ENCODE measurements around the gene TMEM120B.

Gene TMEM120B

GRCh38 chr12:121802843-121803698 lies 90.5 kb downstream of the TMEM120B start (continued):
- TF ChIP-seq, protein P1, sequence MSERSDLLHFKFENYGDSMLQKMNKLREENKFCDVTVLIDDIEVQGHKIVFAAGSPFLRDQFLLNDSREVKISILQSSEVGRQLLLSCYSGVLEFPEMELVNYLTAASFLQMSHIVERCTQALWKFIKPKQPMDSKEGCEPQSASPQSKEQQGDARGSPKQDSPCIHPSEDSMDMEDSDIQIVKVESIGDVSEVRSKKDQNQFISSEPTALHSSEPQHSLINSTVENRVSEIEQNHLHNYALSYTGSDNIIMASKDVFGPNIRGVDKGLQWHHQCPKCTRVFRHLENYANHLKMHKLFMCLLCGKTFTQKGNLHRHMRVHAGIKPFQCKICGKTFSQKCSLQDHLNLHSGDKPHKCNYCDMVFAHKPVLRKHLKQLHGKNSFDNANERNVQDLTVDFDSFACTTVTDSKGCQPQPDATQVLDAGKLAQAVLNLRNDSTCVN (tag by site-specific recombination; optimal IDR thresholded peaks at IDR 0.05) = peak; percentile 76
- TF ChIP-seq, protein P2, sequence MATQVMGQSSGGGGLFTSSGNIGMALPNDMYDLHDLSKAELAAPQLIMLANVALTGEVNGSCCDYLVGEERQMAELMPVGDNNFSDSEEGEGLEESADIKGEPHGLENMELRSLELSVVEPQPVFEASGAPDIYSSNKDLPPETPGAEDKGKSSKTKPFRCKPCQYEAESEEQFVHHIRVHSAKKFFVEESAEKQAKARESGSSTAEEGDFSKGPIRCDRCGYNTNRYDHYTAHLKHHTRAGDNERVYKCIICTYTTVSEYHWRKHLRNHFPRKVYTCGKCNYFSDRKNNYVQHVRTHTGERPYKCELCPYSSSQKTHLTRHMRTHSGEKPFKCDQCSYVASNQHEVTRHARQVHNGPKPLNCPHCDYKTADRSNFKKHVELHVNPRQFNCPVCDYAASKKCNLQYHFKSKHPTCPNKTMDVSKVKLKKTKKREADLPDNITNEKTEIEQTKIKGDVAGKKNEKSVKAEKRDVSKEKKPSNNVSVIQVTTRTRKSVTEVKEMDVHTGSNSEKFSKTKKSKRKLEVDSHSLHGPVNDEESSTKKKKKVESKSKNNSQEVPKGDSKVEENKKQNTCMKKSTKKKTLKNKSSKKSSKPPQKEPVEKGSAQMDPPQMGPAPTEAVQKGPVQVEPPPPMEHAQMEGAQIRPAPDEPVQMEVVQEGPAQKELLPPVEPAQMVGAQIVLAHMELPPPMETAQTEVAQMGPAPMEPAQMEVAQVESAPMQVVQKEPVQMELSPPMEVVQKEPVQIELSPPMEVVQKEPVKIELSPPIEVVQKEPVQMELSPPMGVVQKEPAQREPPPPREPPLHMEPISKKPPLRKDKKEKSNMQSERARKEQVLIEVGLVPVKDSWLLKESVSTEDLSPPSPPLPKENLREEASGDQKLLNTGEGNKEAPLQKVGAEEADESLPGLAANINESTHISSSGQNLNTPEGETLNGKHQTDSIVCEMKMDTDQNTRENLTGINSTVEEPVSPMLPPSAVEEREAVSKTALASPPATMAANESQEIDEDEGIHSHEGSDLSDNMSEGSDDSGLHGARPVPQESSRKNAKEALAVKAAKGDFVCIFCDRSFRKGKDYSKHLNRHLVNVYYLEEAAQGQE (tag by site-specific recombination; IDR thresholded peaks at IDR 0.05) = peak; percentile 22; the same call in 1 of the 2 replicates
- peak; percentile 63 for TF ChIP-seq ZBTB7A (tag by site-specific recombination; IDR thresholded peaks at IDR 0.05; ENCODE audit: low read depth)
- TF ChIP-seq ZNF324 (tag by site-specific recombination; IDR thresholded peaks at IDR 0.05) = peak; percentile 57; the same call in 1 of the 2 replicates
- TF ChIP-seq, protein P3, sequence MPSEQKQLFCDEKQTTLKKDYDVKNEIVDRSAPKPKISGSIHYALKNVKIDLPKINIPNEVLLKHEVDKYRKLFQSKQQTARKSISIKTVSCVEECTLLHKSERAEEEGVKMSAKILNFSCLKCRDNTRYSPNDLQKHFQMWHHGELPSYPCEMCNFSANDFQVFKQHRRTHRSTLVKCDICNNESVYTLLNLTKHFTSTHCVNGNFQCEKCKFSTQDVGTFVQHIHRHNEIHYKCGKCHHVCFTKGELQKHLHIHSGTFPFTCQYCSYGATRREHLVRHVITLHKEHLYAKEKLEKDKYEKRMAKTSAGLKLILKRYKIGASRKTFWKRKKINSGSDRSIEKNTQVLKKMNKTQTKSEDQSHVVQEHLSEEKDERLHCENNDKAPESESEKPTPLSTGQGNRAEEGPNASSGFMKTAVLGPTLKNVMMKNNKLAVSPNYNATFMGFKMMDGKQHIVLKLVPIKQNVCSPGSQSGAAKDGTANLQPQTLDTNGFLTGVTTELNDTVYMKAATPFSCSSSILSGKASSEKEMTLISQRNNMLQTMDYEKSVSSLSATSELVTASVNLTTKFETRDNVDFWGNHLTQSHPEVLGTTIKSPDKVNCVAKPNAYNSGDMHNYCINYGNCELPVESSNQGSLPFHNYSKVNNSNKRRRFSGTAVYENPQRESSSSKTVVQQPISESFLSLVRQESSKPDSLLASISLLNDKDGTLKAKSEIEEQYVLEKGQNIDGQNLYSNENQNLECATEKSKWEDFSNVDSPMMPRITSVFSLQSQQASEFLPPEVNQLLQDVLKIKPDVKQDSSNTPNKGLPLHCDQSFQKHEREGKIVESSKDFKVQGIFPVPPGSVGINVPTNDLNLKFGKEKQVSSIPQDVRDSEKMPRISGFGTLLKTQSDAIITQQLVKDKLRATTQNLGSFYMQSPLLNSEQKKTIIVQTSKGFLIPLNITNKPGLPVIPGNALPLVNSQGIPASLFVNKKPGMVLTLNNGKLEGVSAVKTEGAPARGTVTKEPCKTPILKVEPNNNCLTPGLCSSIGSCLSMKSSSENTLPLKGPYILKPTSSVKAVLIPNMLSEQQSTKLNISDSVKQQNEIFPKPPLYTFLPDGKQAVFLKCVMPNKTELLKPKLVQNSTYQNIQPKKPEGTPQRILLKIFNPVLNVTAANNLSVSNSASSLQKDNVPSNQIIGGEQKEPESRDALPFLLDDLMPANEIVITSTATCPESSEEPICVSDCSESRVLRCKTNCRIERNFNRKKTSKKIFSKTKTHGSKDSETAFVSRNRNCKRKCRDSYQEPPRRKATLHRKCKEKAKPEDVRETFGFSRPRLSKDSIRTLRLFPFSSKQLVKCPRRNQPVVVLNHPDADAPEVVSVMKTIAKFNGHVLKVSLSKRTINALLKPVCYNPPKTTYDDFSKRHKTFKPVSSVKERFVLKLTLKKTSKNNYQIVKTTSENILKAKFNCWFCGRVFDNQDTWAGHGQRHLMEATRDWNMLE (tag by site-specific recombination; conservative IDR thresholded peaks at IDR 0.05; ENCODE audit: low read depth) = no peak
- TF ChIP-seq YY1 (tag by site-specific recombination; IDR thresholded peaks at IDR 0.05) = peak; percentile 91
- TF ChIP-seq ZNF416 (tag by site-specific recombination; IDR thresholded peaks at IDR 0.05) = no peak
- peak; percentile 90; the same call in 1 of the 2 replicates for TF ChIP-seq ZNF610 (tag by site-specific recombination; IDR thresholded peaks at IDR 0.05; ENCODE audit: borderline replicate concordance)
- TF ChIP-seq, protein P4, sequence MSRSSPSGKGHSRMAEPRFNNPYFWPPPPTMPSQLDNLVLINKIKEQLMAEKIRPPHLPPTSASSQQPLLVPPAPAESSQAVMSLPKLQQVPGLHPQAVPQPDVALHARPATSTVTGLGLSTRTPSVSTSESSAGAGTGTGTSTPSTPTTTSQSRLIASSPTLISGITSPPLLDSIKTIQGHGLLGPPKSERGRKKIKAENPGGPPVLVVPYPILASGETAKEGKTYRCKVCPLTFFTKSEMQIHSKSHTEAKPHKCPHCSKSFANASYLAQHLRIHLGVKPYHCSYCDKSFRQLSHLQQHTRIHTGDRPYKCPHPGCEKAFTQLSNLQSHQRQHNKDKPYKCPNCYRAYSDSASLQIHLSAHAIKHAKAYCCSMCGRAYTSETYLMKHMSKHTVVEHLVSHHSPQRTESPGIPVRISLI (tag by site-specific recombination; IDR thresholded peaks at IDR 0.05) = no peak
- TF ChIP-seq YY2 (tag by site-specific recombination; IDR thresholded peaks at IDR 0.05) = 0 out of 2 replicates have a peak, but pooled peaks have one; percentile 33
- peak; percentile 0; the same call in 1 of the 2 replicates for TF ChIP-seq ZBTB21 (tag by site-specific recombination; IDR thresholded peaks at IDR 0.05)
- 0 out of 2 replicates have a peak, but pooled peaks have one; percentile 50 for TF ChIP-seq KLF7 (tag by site-specific recombination; IDR thresholded peaks at IDR 0.05; ENCODE audit: borderline replicate concordance)
- TF ChIP-seq ZNF677 (tag by site-specific recombination; IDR thresholded peaks at IDR 0.05) = peak; percentile 100
- TF ChIP-seq, protein P5, sequence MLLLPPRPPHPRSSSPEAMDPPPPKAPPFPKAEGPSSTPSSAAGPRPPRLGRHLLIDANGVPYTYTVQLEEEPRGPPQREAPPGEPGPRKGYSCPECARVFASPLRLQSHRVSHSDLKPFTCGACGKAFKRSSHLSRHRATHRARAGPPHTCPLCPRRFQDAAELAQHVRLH (tag by site-specific recombination; IDR thresholded peaks at IDR 0.05) = 0 out of 2 replicates have a peak, but pooled peaks have one; percentile 29
- TF ChIP-seq ZNF394 (tag by site-specific recombination; IDR thresholded peaks at IDR 0.05; ENCODE audit: borderline replicate concordance) = no peak; the same call in 1 of the 2 replicates
- TF ChIP-seq ZNF24 (tag by site-specific recombination; IDR thresholded peaks at IDR 0.05) = peak; percentile 35; the same call in 1 of the 2 replicates
- TF ChIP-seq, protein P6, sequence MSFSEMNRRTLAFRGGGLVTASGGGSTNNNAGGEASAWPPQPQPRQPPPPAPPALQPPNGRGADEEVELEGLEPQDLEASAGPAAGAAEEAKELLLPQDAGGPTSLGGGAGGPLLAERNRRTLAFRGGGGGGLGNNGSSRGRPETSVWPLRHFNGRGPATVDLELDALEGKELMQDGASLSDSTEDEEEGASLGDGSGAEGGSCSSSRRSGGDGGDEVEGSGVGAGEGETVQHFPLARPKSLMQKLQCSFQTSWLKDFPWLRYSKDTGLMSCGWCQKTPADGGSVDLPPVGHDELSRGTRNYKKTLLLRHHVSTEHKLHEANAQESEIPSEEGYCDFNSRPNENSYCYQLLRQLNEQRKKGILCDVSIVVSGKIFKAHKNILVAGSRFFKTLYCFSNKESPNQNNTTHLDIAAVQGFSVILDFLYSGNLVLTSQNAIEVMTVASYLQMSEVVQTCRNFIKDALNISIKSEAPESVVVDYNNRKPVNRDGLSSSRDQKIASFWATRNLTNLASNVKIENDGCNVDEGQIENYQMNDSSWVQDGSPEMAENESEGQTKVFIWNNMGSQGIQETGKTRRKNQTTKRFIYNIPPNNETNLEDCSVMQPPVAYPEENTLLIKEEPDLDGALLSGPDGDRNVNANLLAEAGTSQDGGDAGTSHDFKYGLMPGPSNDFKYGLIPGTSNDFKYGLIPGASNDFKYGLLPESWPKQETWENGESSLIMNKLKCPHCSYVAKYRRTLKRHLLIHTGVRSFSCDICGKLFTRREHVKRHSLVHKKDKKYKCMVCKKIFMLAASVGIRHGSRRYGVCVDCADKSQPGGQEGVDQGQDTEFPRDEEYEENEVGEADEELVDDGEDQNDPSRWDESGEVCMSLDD (tag by site-specific recombination; IDR thresholded peaks at IDR 0.05) = peak; percentile 89
- no peak for TF ChIP-seq ZNF707 (tag by site-specific recombination; IDR thresholded peaks at IDR 0.05)
- TF ChIP-seq ZBTB17 (tag by site-specific recombination; IDR thresholded peaks at IDR 0.05) = peak; percentile 96
- peak; percentile 76 for TF ChIP-seq PRDM1 (tag by site-specific recombination; IDR thresholded peaks at IDR 0.05)
- 0 out of 2 replicates have a peak, but pooled peaks have one; percentile 43 for TF ChIP-seq KLF16 (tag by site-specific recombination; IDR thresholded peaks at IDR 0.05)
- no peak for TF ChIP-seq MEIS1 (CRISPR knock-in tag; IDR thresholded peaks at IDR 0.05; ENCODE audit: borderline replicate concordance)
- TF ChIP-seq ZNF366 (tag by site-specific recombination; conservative IDR thresholded peaks at IDR 0.05) = peak; percentile 60

Data from HEK293 (cell line).